CD14-positive monocyte (primary cell): ENCODE results near the gene MYO5B. TPM values are rescaled to one million over a fixed set of nuclear protein-coding genes. Genes with fewer than 3 reads are reported as not detected.
A peak's percentile ranks its signal among the peaks of the same experiment; 100 is the strongest.

Source experiments
- DNase-seq, 3 donors: peaks; one replicate each; pipeline ENCODE4 v3.0.0-alpha.2; 2011 to 2022
- H2AFZ ChIP-seq: 2 replicates; pipeline ENCODE4 v1.6.0; 2012; ENCODE audit warnings: mild to moderate bottlenecking, low read depth, low read length, inconsistent platforms; ENCODE audit not compliant: insufficient read depth, poor library complexity, severe bottlenecking
- H3K27ac ChIP-seq, 2 donors: 1 replicate in 1 of 2; 2 replicates in 1 of 2; pipeline ENCODE4 v1.5.1; 2012 to 2013; ENCODE audit warnings: low read length in 2 of 2, control low read depth in 1 of 2, inconsistent platforms in 1 of 2, low read depth in 1 of 2, mild to moderate bottlenecking in 1 of 2
- H3K27me3 ChIP-seq, 2 donors: one replicate each; pipeline versions ENCODE4 v1.6.0 to v1.6.1; 2011 to 2013; ENCODE audit warnings: low read length in 2 of 2; ENCODE audit not compliant: control insufficient read depth in 2 of 2, insufficient read depth in 2 of 2
- H3K36me3 ChIP-seq, 2 donors: replicated peaks in 1 of 2; 1 replicate in 1 of 2; 2 replicates in 1 of 2; pipeline versions ENCODE4 v1.5.1 to v1.6.1; 2012 to 2013; ENCODE audit warnings: low read length in 2 of 2, control low read depth in 1 of 2, inconsistent platforms in 1 of 2, mild to moderate bottlenecking in 1 of 2; ENCODE audit not compliant: insufficient read depth in 2 of 2, control insufficient read depth in 1 of 2
- H3K4me1 ChIP-seq, 2 donors: 1 replicate in 1 of 2; 2 replicates in 1 of 2; pipeline versions ENCODE4 v1.5.1 to v1.6.1; 2012 to 2013; ENCODE audit warnings: low read length in 2 of 2, control low read depth in 1 of 2, inconsistent platforms in 1 of 2, mild to moderate bottlenecking in 1 of 2, moderate library complexity in 1 of 2; ENCODE audit not compliant: insufficient read depth in 2 of 2, control insufficient read depth in 1 of 2
- H3K4me2 ChIP-seq: replicated peaks from 2 replicates; pipeline ENCODE3; 2012; ENCODE audit warnings: low read length, moderate library complexity, mild to moderate bottlenecking; ENCODE audit not compliant: poor library complexity, severe bottlenecking; ENCODE audit errors: extremely low read depth
- H3K4me3 ChIP-seq, 3 experiments: fragments of 200-600 bp in 1 of 3; sonication (generic) in 1 of 3; replicated peaks in 1 of 3; 1 replicate in 2 of 3; 2 replicates in 1 of 3; pipeline ENCODE4 v1.5.1; 2011 to 2013; ENCODE audit warnings: low read length in 3 of 3, mild to moderate bottlenecking in 3 of 3, control low read depth in 2 of 3, low read depth in 2 of 3, inconsistent platforms in 1 of 3, moderate library complexity in 1 of 3
- H3K79me2 ChIP-seq: 2 replicates; pipeline ENCODE4 v1.6.0; 2012; ENCODE audit warnings: mild to moderate bottlenecking, control low read depth, inconsistent platforms, low read length, moderate library complexity; ENCODE audit not compliant: insufficient read depth
- H3K9ac ChIP-seq: 2 replicates; pipeline ENCODE4 v1.6.0; 2017; ENCODE audit warnings: low read length, mild to moderate bottlenecking; ENCODE audit not compliant: insufficient read depth, poor library complexity, severe bottlenecking
- H3K9me3 ChIP-seq, 2 donors: replicated peaks in 1 of 2; 1 replicate in 1 of 2; 2 replicates in 1 of 2; pipeline versions ENCODE4 v1.5.1 to v1.6.1; 2012 to 2013; ENCODE audit warnings: low read length in 2 of 2, control low read depth in 1 of 2; ENCODE audit not compliant: control insufficient read depth in 1 of 2, insufficient read depth in 1 of 2
- H4K20me1 ChIP-seq: 2 replicates; pipeline ENCODE4 v1.6.0; 2012; ENCODE audit warnings: mild to moderate bottlenecking, low read length, control low read depth, moderate library complexity; ENCODE audit not compliant: insufficient read depth
- H3K27ac Mint-ChIP-seq, 7 donors: one replicate each; pipeline ENCODE4 v1.8.0; 2020; ENCODE audit warnings: mild to moderate bottlenecking in 7 of 7, mixed read lengths in 7 of 7, moderate library complexity in 6 of 7, inconsistent platforms in 2 of 7
- H3K27me3 Mint-ChIP-seq, 3 donors: one replicate each; pipeline ENCODE4 v1.8.0; 2021 to 2022; ENCODE audit warnings: low read depth in 3 of 3, mild to moderate bottlenecking in 3 of 3, mixed read lengths in 3 of 3, moderate library complexity in 3 of 3, inconsistent platforms in 1 of 3
- H3K36me3 Mint-ChIP-seq, 2 donors: one replicate each; pipeline ENCODE4 v1.8.0; 2020; ENCODE audit warnings: mixed read lengths in 2 of 2, inconsistent platforms in 1 of 2, mild to moderate bottlenecking in 1 of 2
- H3K4me1 Mint-ChIP-seq: one replicate; pipeline ENCODE4 v1.8.0; 2020; ENCODE audit warnings: mild to moderate bottlenecking, mixed read lengths
- H3K4me3 Mint-ChIP-seq, 2 donors: one replicate each; pipeline ENCODE4 v1.8.0; 2020; ENCODE audit warnings: mild to moderate bottlenecking in 2 of 2, mixed read lengths in 2 of 2, moderate library complexity in 1 of 2
- H3K9me3 Mint-ChIP-seq, 7 donors: one replicate each; pipeline ENCODE4 v1.8.0; 2020 to 2022; ENCODE audit warnings: mixed read lengths in 7 of 7, mild to moderate bottlenecking in 6 of 7, moderate library complexity in 6 of 7, inconsistent platforms in 2 of 7
- WGBS: methylation state at CpG from one replicate; pipeline ENCODE4 v1.1.5; 2013; ENCODE audit warnings: missing lambda C conversion rate; ENCODE audit not compliant: insufficient coverage; 5-methylcytosine and 5-hydroxymethylcytosine counted together
- intact Hi-C, 2 donors: fragments of 100-400 bp; cut with micrococcal nuclease; formaldehyde crosslinking; loops; one replicate each; pipeline versions ENCODE4 v1.15.0 to v1.15.1; 2023
- polyA plus RNA-seq, 3 donors: library from polyadenylated mRNA; depleted of rRNA in 1 of 3; unstranded in 2 of 3; stranded (reverse) in 1 of 3; fragments of 300-500 nt in 2 of 3; fragments of >200 nt in 1 of 3; fragmentation: Illumina TruSeq in 2 of 3; gene quantifications; 1 replicate in 2 of 3; 2 replicates in 1 of 3; pipeline ENCODE4 v1.2.3, GENCODE V29; 2012 to 2021
- TF ChIP-seq, protein P1 (sequence below): fragments of 200-600 bp; IDR thresholded peaks from one replicate; pipeline ENCODE4 v1.8.0; 2022; ENCODE audit warnings: antibody characterized with exemption, mild to moderate bottlenecking

MYO5B gene
- polyA plus RNA-seq, 3 donors = 0.04 TPM; not detected in 2

DNA sequence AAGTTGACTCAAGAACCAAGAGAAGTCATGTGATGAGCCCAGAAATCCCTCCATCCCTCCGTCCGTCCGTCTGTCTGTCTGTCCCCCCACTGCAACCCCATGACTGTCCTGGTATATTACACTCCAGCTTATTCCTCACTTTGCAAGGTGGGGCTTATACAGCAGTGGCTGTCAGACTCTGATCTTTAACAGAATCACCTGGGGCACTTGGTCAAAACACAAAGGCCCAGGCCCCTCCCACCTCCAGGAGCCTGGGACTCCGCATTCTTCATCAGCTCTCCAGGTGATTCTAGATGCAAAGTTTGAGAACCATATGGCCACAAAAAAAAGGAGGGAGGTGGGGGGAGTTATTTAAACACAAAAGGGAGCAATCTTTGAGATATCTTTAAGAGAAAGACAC lies 61.4 kb downstream of the MYO5B start:
- Histone ChIP-seq H3K36me3 (no peaks in the 10 kb centered on the region), H3K9me3 (no peaks in the 10 kb centered on the region), H3K4me2 (no peak overlapping the region), H4K20me1 (no peaks in the 10 kb centered on the region), H3K4me1 (no peaks in the 10 kb centered on the region), H3K4me3 (no peak overlapping the region), H3K27me3 (peaks cover 0 to 3% of the 10 kb centered on the region in 2 donors), H3K9ac (no peak overlapping the region), H3K27ac (no peak overlapping the region), H3K79me2 (no peaks in the 10 kb centered on the region), H2AFZ (no peak overlapping the region)
- WGBS = 76% methylated on average over 3 of the region's 4 CpGs
- intact Hi-C loops = no loop called here
- H3K4me1 Mint-ChIP-seq = no peaks in the 10 kb centered on the region
- no peak for DNase-seq
- H3K27me3 Mint-ChIP-seq = peaks cover 0 to 10% (median 0%) of the 10 kb centered on the region in 3 donors
- H3K4me3 Mint-ChIP-seq = peak overlapping the region in 1 of 2 donors; percentile 39
- TF ChIP-seq, protein P1, sequence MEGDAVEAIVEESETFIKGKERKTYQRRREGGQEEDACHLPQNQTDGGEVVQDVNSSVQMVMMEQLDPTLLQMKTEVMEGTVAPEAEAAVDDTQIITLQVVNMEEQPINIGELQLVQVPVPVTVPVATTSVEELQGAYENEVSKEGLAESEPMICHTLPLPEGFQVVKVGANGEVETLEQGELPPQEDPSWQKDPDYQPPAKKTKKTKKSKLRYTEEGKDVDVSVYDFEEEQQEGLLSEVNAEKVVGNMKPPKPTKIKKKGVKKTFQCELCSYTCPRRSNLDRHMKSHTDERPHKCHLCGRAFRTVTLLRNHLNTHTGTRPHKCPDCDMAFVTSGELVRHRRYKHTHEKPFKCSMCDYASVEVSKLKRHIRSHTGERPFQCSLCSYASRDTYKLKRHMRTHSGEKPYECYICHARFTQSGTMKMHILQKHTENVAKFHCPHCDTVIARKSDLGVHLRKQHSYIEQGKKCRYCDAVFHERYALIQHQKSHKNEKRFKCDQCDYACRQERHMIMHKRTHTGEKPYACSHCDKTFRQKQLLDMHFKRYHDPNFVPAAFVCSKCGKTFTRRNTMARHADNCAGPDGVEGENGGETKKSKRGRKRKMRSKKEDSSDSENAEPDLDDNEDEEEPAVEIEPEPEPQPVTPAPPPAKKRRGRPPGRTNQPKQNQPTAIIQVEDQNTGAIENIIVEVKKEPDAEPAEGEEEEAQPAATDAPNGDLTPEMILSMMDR = no peak
- H3K9me3 Mint-ChIP-seq = peaks cover 0 to 2% (median 0%) of the 10 kb centered on the region in 7 donors
- no peak overlapping the region for H3K27ac Mint-ChIP-seq
- no peaks in the 10 kb centered on the region for H3K36me3 Mint-ChIP-seq

DNA sequence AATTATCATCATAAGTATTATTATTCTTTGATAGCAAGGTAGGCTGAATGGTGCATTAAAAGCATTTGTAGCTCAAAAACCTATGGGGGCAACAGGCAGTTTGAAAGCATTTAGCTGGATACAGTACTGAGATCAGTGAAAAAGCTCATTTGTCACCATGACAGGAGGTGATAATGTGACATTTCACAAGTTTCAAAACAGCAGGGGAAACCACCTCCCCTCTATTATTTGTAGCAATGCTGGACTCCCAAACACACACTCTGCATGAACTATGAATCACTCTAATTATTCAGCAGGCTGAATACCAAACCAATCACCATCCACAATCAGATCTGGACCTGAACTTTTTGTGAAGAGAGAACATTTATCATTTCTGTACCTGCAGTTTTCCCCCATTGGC lies 63.4 kb downstream of the MYO5B start:
- H3K27ac Mint-ChIP-seq = no peak overlapping the region
- H3K9ac ChIP-seq = no peak overlapping the region
- H3K36me3 ChIP-seq = no peaks in the 10 kb centered on the region
- no peak for DNase-seq
- no peaks in the 10 kb centered on the region for H3K9me3 ChIP-seq
- H3K4me1 ChIP-seq = no peaks in the 10 kb centered on the region
- peaks cover 0 to 2% (median 0%) of the 10 kb centered on the region in 7 donors for H3K9me3 Mint-ChIP-seq
- no peak overlapping the region for H3K4me2 ChIP-seq
- no peak overlapping the region for H2AFZ ChIP-seq
- H3K79me2 ChIP-seq = no peaks in the 10 kb centered on the region
- intact Hi-C loops = no loop called here
- no peaks in the 10 kb centered on the region for H3K4me1 Mint-ChIP-seq
- H3K27me3 ChIP-seq = peaks cover 0 to 3% of the 10 kb centered on the region in 2 donors
- no peak overlapping the region for H3K4me3 Mint-ChIP-seq
- TF ChIP-seq, protein P1 = no peak
- no peak overlapping the region for H3K4me3 ChIP-seq
- H3K27me3 Mint-ChIP-seq = peaks cover 0 to 11% (median 0%) of the 10 kb centered on the region in 3 donors
- H4K20me1 ChIP-seq = no peaks in the 10 kb centered on the region
- H3K36me3 Mint-ChIP-seq = no peaks in the 10 kb centered on the region
- H3K27ac ChIP-seq = no peak overlapping the region
